ENCODE data around the gene TSC1. TPM values are rescaled to one million over a fixed set of nuclear protein-coding genes. Genes with fewer than 3 reads are reported as not detected.
"Not testable (repeated sequence)": the region's sequence is repeated elsewhere in the genome, so short reads cannot be mapped to it uniquely, and the experiment has no call there.

TSC1 gene
- total and polyA plus RNA-seq, 9 donors: 18.9 to 49.1 (median 40.5) TPM

- TF ChIP-seq POLR2A (IDR thresholded peaks at IDR 0.05) (no peak), CTCF (IDR thresholded peaks at IDR 0.05) (no peak), EP300 (IDR thresholded peaks at IDR 0.05) (no peak)
These were observed 26.1 kb upstream of the TSC1 start for GRCh38 chr9:132970324-132971062.

GRCh38 chr9:132969783-132970182 lies 25.4 kb upstream of the TSC1 start:
- Histone ChIP-seq H3K27ac (no peak overlapping the region), H3K9me3 (no peaks in the 10 kb centered on the region), H3K36me3 (no peaks in the 10 kb centered on the region), H3K4me3 (no peak overlapping the region), H3K4me1 (ENCODE audit: insufficient read depth) (peaks cover 4% of the 10 kb centered on the region), H3K27me3 (no peaks in the 10 kb centered on the region)
- DNase-seq: no peak
- TF ChIP-seq POLR2A (IDR thresholded peaks at IDR 0.05) (no peak), CTCF (IDR thresholded peaks at IDR 0.05) (no peak)
- 39 to 51% (median 43%) methylated on average over 7 of the region's 7 CpGs for WGBS, 3 donors
- intact Hi-C loops (cut with DNase I): loop anchor here in 2 of 4 donors (10.0 kb wide), 3 partner anchors 175 to 555 kb away; partner anchors contain the start of gene CFAP77 (in 1 of the 2)

More at GRCh38 chr9:132970324-132971062, 26.1 kb upstream of the TSC1 start:
- H3K27ac ChIP-seq: no peak overlapping the region
- no peak overlapping the region for H3K4me3 ChIP-seq
- DNase-seq: no peak
- 86 to 89% (median 89%) methylated on average over 16 of the region's 16 CpGs for WGBS, 3 donors
- peaks cover 4% of the 10 kb centered on the region for H3K4me1 ChIP-seq (ENCODE audit: insufficient read depth)
- no peaks in the 10 kb centered on the region for H3K36me3 ChIP-seq
- no peaks in the 10 kb centered on the region for H3K27me3 ChIP-seq
- intact Hi-C loops (cut with DNase I): loop anchor here in 2 of 4 donors (10.0 kb wide), 2 partner anchors 176 to 466 kb away; no protein-coding TSS in a partner anchor
- no peaks in the 10 kb centered on the region for H3K9me3 ChIP-seq

- 87 to 93% (median 92%) methylated on average over 3 of the region's 3 CpGs for WGBS, 3 donors
- DNase-seq: not testable (repeated sequence)
These were observed 23.5 kb upstream of the TSC1 start for GRCh38 chr9:132967908-132968307.

GRCh38 chr9:132965478-132965877 lies 21.1 kb upstream of the TSC1 start:
- WGBS, 3 donors: 80 to 84% (median 81%) methylated on average over 9 of the region's 9 CpGs

More at GRCh38 chr9:132967908-132968307, 23.5 kb upstream of the TSC1 start:
- H3K36me3 ChIP-seq; H3K4me1 ChIP-seq (ENCODE audit: insufficient read depth); H3K27ac ChIP-seq; H3K9me3 ChIP-seq; H3K27me3 ChIP-seq; H3K4me3 ChIP-seq: not testable (repeated sequence)
- intact Hi-C loops (cut with DNase I): loop anchor here in 1 of 4 donors (10.0 kb wide), 1 partner anchor 553 kb away; the partner anchor contains the start of gene CFAP77

More at GRCh38 chr9:132965478-132965877, 21.1 kb upstream of the TSC1 start:
- H3K9me3 ChIP-seq: no peaks in the 10 kb centered on the region
- no peaks in the 10 kb centered on the region for H3K4me1 ChIP-seq (ENCODE audit: insufficient read depth)
- no peak overlapping the region for H3K4me3 ChIP-seq
- no peak for TF ChIP-seq EP300 (IDR thresholded peaks at IDR 0.05)
- no peak for TF ChIP-seq CTCF (IDR thresholded peaks at IDR 0.05)
- no peak overlapping the region for H3K27ac ChIP-seq
- DNase-seq: no peak
- no peaks in the 10 kb centered on the region for H3K27me3 ChIP-seq
- H3K36me3 ChIP-seq: no peaks in the 10 kb centered on the region
- intact Hi-C loops (cut with DNase I): loop anchor here in 1 of 4 donors (10.0 kb wide), 1 partner anchor 551 kb away; the partner anchor contains the start of gene CFAP77
